Gastrocnemius medialis (tissue), 4 donors: ENCODE data around the gene IGSF9B.

Source experiments
- CTCF ChIP-seq, 5 experiments: fragments of 450-650 bp in 3 of 5; fragments of 200-600 bp in 2 of 5; sonication (generic) in 2 of 5; IDR thresholded peaks in 4 of 5; conservative IDR thresholded peaks in 1 of 5; 1 replicate in 4 of 5; 2 replicates in 1 of 5; pipeline ENCODE4 v1.5.1; 2016 to 2019; ENCODE audit warnings: antibody characterized with exemption in 5 of 5, mild to moderate bottlenecking in 3 of 5, moderate library complexity in 3 of 5
- POLR2A ChIP-seq, 2 donors: fragments of 450-650 bp; IDR thresholded peaks; one replicate each; pipeline ENCODE4 v1.6.1; 2017; ENCODE audit warnings: antibody characterized with exemption in 2 of 2, mild to moderate bottlenecking in 2 of 2, moderate library complexity in 2 of 2

DNA sequence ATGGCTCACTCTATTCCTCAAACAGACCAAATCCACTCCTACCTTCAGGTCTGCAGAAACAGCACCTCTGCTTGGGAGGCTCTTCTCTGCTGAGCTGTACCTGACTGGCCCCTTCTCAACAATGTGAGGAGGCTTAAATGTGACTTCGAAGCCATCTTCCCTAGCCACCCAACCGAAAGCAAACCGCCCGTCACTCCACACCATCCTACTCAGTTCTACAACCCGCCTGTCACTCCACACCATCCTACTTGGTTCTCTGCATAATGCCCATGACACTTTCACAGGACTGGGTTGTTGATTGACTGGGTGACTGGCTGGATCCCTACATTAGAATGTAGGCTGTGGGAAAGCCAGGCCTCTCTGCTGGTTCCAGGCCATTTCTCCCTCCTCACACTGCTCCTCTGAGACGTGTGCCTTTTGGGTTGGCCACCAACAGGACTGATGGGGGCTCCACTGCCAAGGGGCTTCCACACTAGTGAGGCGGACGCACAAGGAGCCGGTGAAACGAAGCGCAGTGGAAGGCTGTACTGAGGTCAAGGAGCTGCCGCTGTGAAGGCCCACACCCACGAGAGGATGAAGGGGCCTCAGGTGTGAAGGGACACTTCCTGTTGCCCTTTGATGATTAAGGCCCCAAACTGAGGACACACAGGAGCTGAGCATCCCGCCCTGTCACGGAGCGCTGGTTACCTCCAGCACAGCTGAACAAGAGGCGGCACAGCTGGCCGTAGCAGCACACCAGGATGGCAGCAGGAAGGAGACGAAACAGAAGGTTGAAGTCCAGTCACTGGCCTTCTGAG lies 64.0 kb downstream of the IGSF9B start:
- no peak for TF ChIP-seq CTCF (IDR thresholded peaks at IDR 0.05 in 4 of 5, conservative IDR thresholded peaks at IDR 0.05 in 1 of 5)
- TF ChIP-seq POLR2A (IDR thresholded peaks at IDR 0.05): no peak
